IMR-90 (cell line): ENCODE measurements around the gene KIF1B. TPM values are rescaled to one million over a fixed set of nuclear protein-coding genes. Genes with fewer than 3 reads are reported as not detected.

ENCODE experiments used
- ATAC-seq: fragments of 200-7000 bp; cut with Tn5 transposase; 2 replicates; pipeline ENCODE4 v1.9.1; 2020; ENCODE audit warnings: low read depth, mild to moderate bottlenecking, moderate library complexity
- BruUV-seq: library from RNA; stranded (reverse); fragments of 400-500 nt; replicated peaks from 2 replicates; lab custom pipeline; 2021; lab: Mats Ljungman, UMichigan
- CTCF ChIA-PET: fragments of 300-600 bp; formaldehyde crosslinking; extraction: SDS; loops from one replicate; lab custom pipeline; 2021; ENCODE audit warnings: antibody characterized with exemption; lab: Yijun Ruan, JAX
- POLR2A ChIA-PET: fragments of 300-600 bp; sonication (Branson Sonifier 250); formaldehyde crosslinking; loops from one replicate; lab custom pipeline; 2022; ENCODE audit warnings: antibody characterized with exemption; ENCODE audit not compliant: unreplicated experiment; lab: Charles Lee
- DNase-seq: peaks from one replicate; pipeline ENCODE4 v3.0.0; 2013
- H2AFZ ChIP-seq: replicated peaks from 2 replicates; pipeline ENCODE3; 2013; ENCODE audit warnings: low read length, mild to moderate bottlenecking; ENCODE audit not compliant: poor library complexity
- H2AK5ac ChIP-seq: 2 replicates; pipeline ENCODE4 v1.6.1; 2013; ENCODE audit warnings: low read depth, low read length, inconsistent platforms
- H2AK9ac ChIP-seq: replicated peaks from 2 replicates; pipeline ENCODE3; 2013; ENCODE audit warnings: mild to moderate bottlenecking, low read depth, low read length, moderate library complexity; ENCODE audit not compliant: poor library complexity
- H2BK120ac ChIP-seq: 2 replicates; pipeline ENCODE4 v1.6.1; 2013; ENCODE audit warnings: low read depth, low read length, inconsistent platforms
- H2BK15ac ChIP-seq: 3 replicates; pipeline ENCODE4 v1.6.1; 2013; ENCODE audit warnings: low read depth, low read length, inconsistent platforms
- H2BK20ac ChIP-seq: 2 replicates; pipeline ENCODE4 v1.6.1; 2013; ENCODE audit warnings: low read depth, mild to moderate bottlenecking, inconsistent platforms, low read length, moderate library complexity
- H2BK5ac ChIP-seq: 2 replicates; pipeline ENCODE4 v1.6.1; 2013; ENCODE audit warnings: mild to moderate bottlenecking, low read depth, low read length, inconsistent platforms; ENCODE audit not compliant: poor library complexity, severe bottlenecking
- H3K14ac ChIP-seq: replicated peaks from 2 replicates; pipeline ENCODE4 v1.6.1; 2013; ENCODE audit warnings: low read depth, low read length, inconsistent platforms
- H3K18ac ChIP-seq: 2 replicates; pipeline ENCODE4 v1.6.1; 2013; ENCODE audit warnings: low read depth, low read length, control low read depth
- H3K23ac ChIP-seq: 2 replicates; pipeline ENCODE4 v1.6.1; 2013; ENCODE audit warnings: low read depth, low read length, inconsistent platforms
- H3K27ac ChIP-seq: 2 replicates; pipeline ENCODE4 v1.5.1; 2013; ENCODE audit warnings: mild to moderate bottlenecking, control low read depth, low read length; ENCODE audit not compliant: insufficient read depth
- H3K27me3 ChIP-seq: 2 replicates; pipeline ENCODE4 v1.6.1; 2013; ENCODE audit warnings: low read length; ENCODE audit not compliant: control insufficient read depth, insufficient read depth
- H3K36me3 ChIP-seq: 2 replicates; pipeline ENCODE4 v1.6.1; 2013; ENCODE audit warnings: low read length, mixed read lengths; ENCODE audit not compliant: control insufficient read depth, insufficient read depth
- H3K4ac ChIP-seq: 2 replicates; pipeline ENCODE4 v1.6.1; 2013; ENCODE audit warnings: low read depth, low read length, inconsistent platforms
- H3K4me1 ChIP-seq: 2 replicates; pipeline ENCODE4 v1.6.1; 2013; ENCODE audit warnings: low read length, mixed read lengths; ENCODE audit not compliant: control insufficient read depth, insufficient read depth
- H3K4me2 ChIP-seq: 2 replicates; pipeline ENCODE4 v1.6.1; 2013; ENCODE audit warnings: low read depth, mild to moderate bottlenecking, control low read depth, low read length, moderate library complexity
- H3K4me3 ChIP-seq: 2 replicates; pipeline ENCODE4 v1.5.1; 2013; ENCODE audit warnings: low read depth, mild to moderate bottlenecking, control low read depth, low read length, moderate library complexity; ENCODE audit not compliant: insufficient read depth
- H3K56ac ChIP-seq: 2 replicates; pipeline ENCODE4 v1.6.1; 2013; ENCODE audit warnings: low read length, inconsistent platforms; ENCODE audit not compliant: insufficient read depth; ENCODE audit errors: extremely low read depth
- H3K79me1 ChIP-seq, 2 experiments: 2 replicates each; pipeline ENCODE4 v1.6.1; 2013; ENCODE audit warnings: low read length in 2 of 2, inconsistent platforms in 1 of 2, low read depth in 1 of 2
- H3K9ac ChIP-seq: 2 replicates; pipeline ENCODE4 v1.6.1; 2013; ENCODE audit warnings: low read depth, low read length, control low read depth
- H3K9me1 ChIP-seq: 2 replicates; pipeline ENCODE4 v1.6.1; 2013; ENCODE audit warnings: low read length, inconsistent platforms; ENCODE audit not compliant: insufficient read depth
- H3K9me3 ChIP-seq: 2 replicates; pipeline ENCODE4 v1.6.1; 2013; ENCODE audit warnings: low read length; ENCODE audit not compliant: control insufficient read depth, insufficient read depth
- H4K20me1 ChIP-seq: 2 replicates; pipeline ENCODE4 v1.6.1; 2013; ENCODE audit warnings: low read length, inconsistent platforms; ENCODE audit not compliant: insufficient read depth
- H4K5ac ChIP-seq: 2 replicates; pipeline ENCODE4 v1.6.1; 2013; ENCODE audit warnings: mild to moderate bottlenecking, low read depth, low read length, control low read depth
- H4K8ac ChIP-seq, 2 experiments: 2 replicates each; pipeline ENCODE4 v1.6.1; 2013; ENCODE audit warnings: low read depth in 2 of 2, low read length in 2 of 2, control low read depth in 1 of 2, inconsistent platforms in 1 of 2
- H4K91ac ChIP-seq: 2 replicates; pipeline ENCODE4 v1.6.1; 2013; ENCODE audit warnings: low read depth, low read length, inconsistent platforms; ENCODE audit not compliant: insufficient read depth
- BHLHE40 ChIP-seq: fragments of 150-350 bp; IDR thresholded peaks from 2 replicates; pipeline ENCODE4 v1.6.1; 2016; ENCODE audit warnings: mild to moderate bottlenecking, low read depth, low read length
- FOS ChIP-seq: fragments of 150-350 bp; IDR thresholded peaks from 2 replicates; pipeline ENCODE4 v1.6.1; 2016; ENCODE audit warnings: low read depth, low read length
- MAZ ChIP-seq: IDR thresholded peaks from 2 replicates; pipeline ENCODE4 v1.6.1; 2012; ENCODE audit warnings: low read depth, mild to moderate bottlenecking, low read length, improper control_type of control experiment, moderate library complexity, borderline replicate concordance
- RFX5 ChIP-seq: IDR thresholded peaks from 2 replicates; pipeline ENCODE4 v1.8.0; 2012; ENCODE audit warnings: low read depth, mild to moderate bottlenecking, low read length, moderate library complexity
- WGBS, 2 experiments: methylation state at CpG; one replicate each; pipeline versions ENCODE4 v1.1.5 to v1.1.7; 2013; ENCODE audit warnings: missing lambda C conversion rate in 2 of 2; ENCODE audit not compliant: insufficient read length in 1 of 2; ENCODE audit errors: extremely low coverage in 2 of 2; 5-methylcytosine and 5-hydroxymethylcytosine counted together
- dilution Hi-C: fragments of 300-500 bp; cut with HindIII; formaldehyde crosslinking; loops from one replicate; pipeline ENCODE4 v1.14.3; 2018; ENCODE audit warnings: low sequenced_read_pairs; ENCODE audit not compliant: unreplicated experiment
- in situ Hi-C: fragments of 300-500 bp; cut with MboI; formaldehyde crosslinking; loops from 3 replicates; pipeline ENCODE4 v1.14.3; 2019; ENCODE audit warnings: low sequenced_read_pairs, inconsistent platforms, mixed read lengths
- intact Hi-C: fragments of 100-400 bp; cut with micrococcal nuclease; formaldehyde crosslinking; loops from 2 replicates; pipeline ENCODE4 v1.10.0; 2022
- polyA plus RNA-seq, 3 experiments: library from polyadenylated mRNA; depleted of rRNA; stranded (reverse); fragments of >200 nt; gene quantifications; 2 replicates each; pipeline ENCODE4 v1.2.3, GENCODE V29; 2012; ENCODE audit warnings: low replicate concordance in 1 of 3
- total RNA-seq: library from RNA; depleted of rRNA; stranded (reverse); fragments of >200 nt; gene quantifications from 2 replicates; pipeline ENCODE4 v1.2.3, GENCODE V29; 2012
- TF ChIP-seq, protein P1 (sequence below): fragments of 150-350 bp; IDR thresholded peaks from 2 replicates; pipeline ENCODE4 v1.6.1; 2016; ENCODE audit warnings: low read depth, mild to moderate bottlenecking, low read length, moderate library complexity, borderline replicate concordance

KIF1B gene
- total and polyA plus RNA-seq, 2 of the 4 experiments (the other 2 are of a cell fraction), result 13.0 to 21.1 TPM

DNA sequence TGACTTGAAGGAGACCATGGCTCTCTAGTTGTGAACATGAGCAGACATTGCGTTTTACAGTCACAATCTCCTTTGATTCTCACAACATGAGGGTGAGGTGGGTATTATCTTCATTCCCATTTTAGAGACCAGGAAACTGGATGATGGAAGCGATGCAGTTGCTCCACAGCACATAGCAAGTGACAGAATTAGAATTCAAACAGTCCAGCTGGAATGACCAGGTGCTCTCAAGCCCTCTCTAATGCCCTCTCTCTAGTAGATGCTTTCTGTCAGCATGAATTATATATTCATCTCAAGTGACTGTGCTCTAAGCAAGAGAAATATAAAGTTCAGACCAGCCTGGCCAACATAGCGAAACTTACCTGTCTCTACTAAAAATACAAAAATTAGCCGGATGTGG is 9.8 kb upstream of the KIF1B start:
- Histone ChIP-seq H2AFZ (no peak overlapping the region), H3K9me1 (no peaks in the 10 kb centered on the region), H2BK120ac (no peak overlapping the region), H3K23ac (no peak overlapping the region), H3K79me1 (no peaks in the 10 kb centered on the region), H3K14ac (no peak overlapping the region), H2BK5ac (no peak overlapping the region), H4K20me1 (no peaks in the 10 kb centered on the region), H4K8ac (no peak overlapping the region), H3K4me2 (no peak overlapping the region), H2AK5ac (no peak overlapping the region), H3K4me1 (no peaks in the 10 kb centered on the region; the same call in 1 of the 2 replicates), H3K9me3 (no peaks in the 10 kb centered on the region), H4K91ac (no peak overlapping the region), H2BK15ac (no peak overlapping the region), H3K56ac (no peak overlapping the region), H3K4ac (no peak overlapping the region), H3K27ac (no peak overlapping the region), H4K5ac (no peak overlapping the region), H2AK9ac (no peak overlapping the region), H3K4me3 (no peak overlapping the region), H3K36me3 (no peaks in the 10 kb centered on the region), H2BK20ac (no peak overlapping the region), H3K9ac (no peak overlapping the region), H3K27me3 (peaks cover 6% of the 10 kb centered on the region; the same call in 1 of the 2 replicates), H3K18ac (no peak overlapping the region)
- no CpG with 5 or more reads among the region's 4 CpGs for WGBS, 2 experiments
- TF ChIP-seq, protein P1, sequence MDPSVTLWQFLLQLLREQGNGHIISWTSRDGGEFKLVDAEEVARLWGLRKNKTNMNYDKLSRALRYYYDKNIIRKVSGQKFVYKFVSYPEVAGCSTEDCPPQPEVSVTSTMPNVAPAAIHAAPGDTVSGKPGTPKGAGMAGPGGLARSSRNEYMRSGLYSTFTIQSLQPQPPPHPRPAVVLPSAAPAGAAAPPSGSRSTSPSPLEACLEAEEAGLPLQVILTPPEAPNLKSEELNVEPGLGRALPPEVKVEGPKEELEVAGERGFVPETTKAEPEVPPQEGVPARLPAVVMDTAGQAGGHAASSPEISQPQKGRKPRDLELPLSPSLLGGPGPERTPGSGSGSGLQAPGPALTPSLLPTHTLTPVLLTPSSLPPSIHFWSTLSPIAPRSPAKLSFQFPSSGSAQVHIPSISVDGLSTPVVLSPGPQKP, result no peak
- TF ChIP-seq MAZ (no peak), FOS (no peak), RFX5 (no peak), BHLHE40 (no peak)
- dilution Hi-C loops, result no loop called here
- ATAC-seq (no peak), DNase-seq (no peak)
- intact Hi-C loops, result no loop called here
- in situ Hi-C loops, result no loop called here
- BruUV-seq, result no TSS peak
- ChIA-PET CTCF (no interaction called here), POLR2A (interaction anchor here (0.6 kb wide), 1 partner anchor 785 kb away, joined by 4 read pairs; no protein-coding TSS in a partner anchor)
